ENCODE data around the gene ADCY5. TPM values are rescaled to one million over a fixed set of nuclear protein-coding genes. Genes with fewer than 3 reads are reported as not detected.

The ADCY5 gene
- total RNA-seq, 2 donors from 2014 or later, result 3.9 to 5.2 TPM

- peaks cover 14% of the 10 kb centered on the region for H3K27me3 Mint-ChIP-seq (ENCODE audit: insufficient read depth)
- Histone ChIP-seq H3K36me3 (ENCODE audit: control insufficient read depth, insufficient read depth, low read length) (peaks cover 13% of the 10 kb centered on the region), H3K27ac (ENCODE audit: low read depth, low read length) (no peak overlapping the region), H3K9ac (ENCODE audit: extremely low read depth, low read length, poor library complexity, severe bottlenecking) (no peak overlapping the region), H3K4me1 (ENCODE audit: control insufficient read depth, insufficient read depth, low read length) (no peaks in the 10 kb centered on the region), H3K9me3 (ENCODE audit: control insufficient read depth, low read length) (no peaks in the 10 kb centered on the region), H3K27me3 (ENCODE audit: control insufficient read depth, insufficient read depth, low read length, poor library complexity, severe bottlenecking) (no peaks in the 10 kb centered on the region), H3K4me3 (ENCODE audit: low read length) (no peak overlapping the region)
- no peaks in the 10 kb centered on the region for H3K4me1 Mint-ChIP-seq
- WGBS, 2 experiments (ENCODE audit: insufficient coverage in 1 of 2, insufficient read length in 1 of 2), result 92 to 100% methylated on average over 1 to 7 of the region's 7 CpGs
- H3K4me3 Mint-ChIP-seq, result no peak overlapping the region
- DNase-seq, result no peak
- no peaks in the 10 kb centered on the region for H3K9me3 Mint-ChIP-seq
- H3K36me3 Mint-ChIP-seq (ENCODE audit: low read depth), result peaks cover 11% of the 10 kb centered on the region
- H3K27ac Mint-ChIP-seq, result no peak overlapping the region
- TF ChIP-seq CTCF (conservative IDR thresholded peaks at IDR 0.05), result no peak
Measured at GRCh38 chr3:123486460-123486859, 37.6 kb upstream of the ADCY5 start.

GRCh38 chr3:123485551-123485950, 36.7 kb upstream of the ADCY5 start:
- Mint-ChIP-seq H3K27ac (no peak overlapping the region), H3K27me3 (ENCODE audit: insufficient read depth) (peaks cover 14% of the 10 kb centered on the region), H3K9me3 (no peaks in the 10 kb centered on the region), H3K4me1 (no peaks in the 10 kb centered on the region), H3K36me3 (ENCODE audit: low read depth) (peaks cover 3% of the 10 kb centered on the region), H3K4me3 (no peak overlapping the region)
- 89 to 95% methylated on average over 4 of the region's 4 CpGs for WGBS, 2 experiments (ENCODE audit: insufficient coverage in 1 of 2, insufficient read length in 1 of 2)
- Histone ChIP-seq H3K4me1 (ENCODE audit: control insufficient read depth, insufficient read depth, low read length) (no peaks in the 10 kb centered on the region), H3K27me3 (ENCODE audit: control insufficient read depth, insufficient read depth, low read length, poor library complexity, severe bottlenecking) (no peaks in the 10 kb centered on the region), H3K9ac (ENCODE audit: extremely low read depth, low read length, poor library complexity, severe bottlenecking) (no peak overlapping the region), H3K27ac (ENCODE audit: low read depth, low read length) (no peak overlapping the region), H3K4me3 (ENCODE audit: low read length) (no peak overlapping the region), H3K36me3 (ENCODE audit: control insufficient read depth, insufficient read depth, low read length) (peaks cover 5% of the 10 kb centered on the region), H3K9me3 (ENCODE audit: control insufficient read depth, low read length) (no peaks in the 10 kb centered on the region)
- no peak for DNase-seq
- no peak for TF ChIP-seq CTCF (conservative IDR thresholded peaks at IDR 0.05)

GRCh38 chr3:123483146-123483545, 34.3 kb upstream of the ADCY5 start:
- Mint-ChIP-seq H3K4me3 (no peak overlapping the region), H3K4me1 (no peaks in the 10 kb centered on the region), H3K36me3 (ENCODE audit: low read depth) (no peaks in the 10 kb centered on the region), H3K27ac (no peak overlapping the region), H3K9me3 (no peaks in the 10 kb centered on the region), H3K27me3 (ENCODE audit: insufficient read depth) (peaks cover 16% of the 10 kb centered on the region)
- Histone ChIP-seq H3K4me3 (ENCODE audit: low read length) (no peak overlapping the region), H3K9me3 (ENCODE audit: control insufficient read depth, low read length) (no peaks in the 10 kb centered on the region), H3K4me1 (ENCODE audit: control insufficient read depth, insufficient read depth, low read length) (no peaks in the 10 kb centered on the region), H3K27ac (ENCODE audit: low read depth, low read length) (no peak overlapping the region), H3K27me3 (ENCODE audit: control insufficient read depth, insufficient read depth, low read length, poor library complexity, severe bottlenecking) (no peaks in the 10 kb centered on the region), H3K36me3 (ENCODE audit: control insufficient read depth, insufficient read depth, low read length) (no peaks in the 10 kb centered on the region), H3K9ac (ENCODE audit: extremely low read depth, low read length, poor library complexity, severe bottlenecking) (no peak overlapping the region)
- DNase-seq, result no peak
- WGBS, 2 experiments (ENCODE audit: insufficient coverage in 1 of 2, insufficient read length in 1 of 2), result 93 to 94% methylated on average over 6 of the region's 6 CpGs
- TF ChIP-seq CTCF (conservative IDR thresholded peaks at IDR 0.05), result no peak
